Measurements from ENCODE around the gene STPG2.

Gene STPG2

GRCh38 chr4:98094118-98094517 is 49.2 kb downstream of the STPG2 start:
- H3K4me3 ChIP-seq (ENCODE audit: low read depth, low read length) = no peak overlapping the region

GRCh38 chr4:98093662-98094061 is 49.6 kb downstream of the STPG2 start:
- Histone ChIP-seq H3K4me1 (ENCODE audit: control insufficient read depth, insufficient read depth, low read length) (no peaks in the 10 kb centered on the region), H3K36me3 (ENCODE audit: control insufficient read depth, insufficient read depth, low read length) (no peaks in the 10 kb centered on the region), H3K4me3 (ENCODE audit: low read depth, low read length) (no peak overlapping the region), H3K27me3 (ENCODE audit: control insufficient read depth, insufficient read depth, low read length) (no peaks in the 10 kb centered on the region), H3K27ac (ENCODE audit: low read depth, low read length) (no peak overlapping the region), H3K9ac (ENCODE audit: low read length) (no peak overlapping the region), H3K9me3 (ENCODE audit: control insufficient read depth, insufficient read depth, low read depth, low read length) (no peaks in the 10 kb centered on the region; the same call in none of the 2 replicates)

More at GRCh38 chr4:98094118-98094517, 49.2 kb downstream of the STPG2 start:
- H3K27me3 ChIP-seq (ENCODE audit: control insufficient read depth, insufficient read depth, low read length) = no peaks in the 10 kb centered on the region
- no peaks in the 10 kb centered on the region for H3K4me1 ChIP-seq (ENCODE audit: control insufficient read depth, insufficient read depth, low read length)
- no peaks in the 10 kb centered on the region for H3K36me3 ChIP-seq (ENCODE audit: control insufficient read depth, insufficient read depth, low read length)
- H3K9me3 ChIP-seq (ENCODE audit: control insufficient read depth, insufficient read depth, low read depth, low read length) = no peaks in the 10 kb centered on the region; the same call in none of the 2 replicates
- no peak overlapping the region for H3K27ac ChIP-seq (ENCODE audit: low read depth, low read length)
- H3K9ac ChIP-seq (ENCODE audit: low read length) = no peak overlapping the region

- Histone ChIP-seq H3K27me3 (ENCODE audit: control insufficient read depth, insufficient read depth, low read length) (no peaks in the 10 kb centered on the region), H3K9me3 (ENCODE audit: control insufficient read depth, insufficient read depth, low read depth, low read length) (no peaks in the 10 kb centered on the region; the same call in none of the 2 replicates), H3K4me1 (ENCODE audit: control insufficient read depth, insufficient read depth, low read length) (no peaks in the 10 kb centered on the region), H3K27ac (ENCODE audit: low read depth, low read length) (no peak overlapping the region), H3K36me3 (ENCODE audit: control insufficient read depth, insufficient read depth, low read length) (no peaks in the 10 kb centered on the region), H3K9ac (ENCODE audit: low read length) (no peak overlapping the region), H3K4me3 (ENCODE audit: low read depth, low read length) (no peak overlapping the region)
These were observed 50.3 kb downstream of the STPG2 start for GRCh38 chr4:98092833-98093439.

GRCh38 chr4:98081936-98082335 is 61.3 kb downstream of the STPG2 start:
- no peaks in the 10 kb centered on the region for H3K4me1 ChIP-seq (ENCODE audit: control insufficient read depth, insufficient read depth, low read length)
- H3K4me3 ChIP-seq (ENCODE audit: low read depth, low read length) = no peak overlapping the region
- no peak overlapping the region for H3K9ac ChIP-seq (ENCODE audit: low read length)
- no peak overlapping the region for H3K27ac ChIP-seq (ENCODE audit: low read depth, low read length)
- H3K27me3 ChIP-seq (ENCODE audit: control insufficient read depth, insufficient read depth, low read length) = no peaks in the 10 kb centered on the region
- H3K9me3 ChIP-seq (ENCODE audit: control insufficient read depth, insufficient read depth, low read depth, low read length) = no peaks in the 10 kb centered on the region
- H3K36me3 ChIP-seq (ENCODE audit: control insufficient read depth, insufficient read depth, low read length) = no peaks in the 10 kb centered on the region

- Histone ChIP-seq H3K27me3 (ENCODE audit: control insufficient read depth, insufficient read depth, low read length) (no peaks in the 10 kb centered on the region), H3K4me3 (ENCODE audit: low read depth, low read length) (no peak overlapping the region), H3K36me3 (ENCODE audit: control insufficient read depth, insufficient read depth, low read length) (no peaks in the 10 kb centered on the region), H3K4me1 (ENCODE audit: control insufficient read depth, insufficient read depth, low read length) (no peaks in the 10 kb centered on the region), H3K9ac (ENCODE audit: low read length) (no peak overlapping the region), H3K9me3 (ENCODE audit: control insufficient read depth, insufficient read depth, low read depth, low read length) (no peaks in the 10 kb centered on the region), H3K27ac (ENCODE audit: low read depth, low read length) (no peak overlapping the region)
These were observed 74.8 kb downstream of the STPG2 start for GRCh38 chr4:98068495-98068894.

GRCh38 chr4:98055800-98056501 is 87.3 kb downstream of the STPG2 start:
- H3K9ac ChIP-seq (ENCODE audit: low read length) = no peak overlapping the region

GRCh38 chr4:98046665-98047064 is 96.6 kb downstream of the STPG2 start:
- no peak overlapping the region for H3K27ac ChIP-seq (ENCODE audit: low read depth, low read length)
- no peaks in the 10 kb centered on the region for H3K36me3 ChIP-seq (ENCODE audit: control insufficient read depth, insufficient read depth, low read length)
- H3K9me3 ChIP-seq (ENCODE audit: control insufficient read depth, insufficient read depth, low read depth, low read length) = no peaks in the 10 kb centered on the region
- no peaks in the 10 kb centered on the region for H3K27me3 ChIP-seq (ENCODE audit: control insufficient read depth, insufficient read depth, low read length)
- H3K9ac ChIP-seq (ENCODE audit: low read length) = no peak overlapping the region
- H3K4me3 ChIP-seq (ENCODE audit: low read depth, low read length) = no peak overlapping the region
- peaks cover 5% of the 10 kb centered on the region for H3K4me1 ChIP-seq (ENCODE audit: control insufficient read depth, insufficient read depth, low read length)

More at GRCh38 chr4:98055800-98056501, 87.3 kb downstream of the STPG2 start:
- no peaks in the 10 kb centered on the region for H3K36me3 ChIP-seq (ENCODE audit: control insufficient read depth, insufficient read depth, low read length)
- H3K27me3 ChIP-seq (ENCODE audit: control insufficient read depth, insufficient read depth, low read length) = no peaks in the 10 kb centered on the region
- H3K4me1 ChIP-seq (ENCODE audit: control insufficient read depth, insufficient read depth, low read length) = no peaks in the 10 kb centered on the region
- no peaks in the 10 kb centered on the region for H3K9me3 ChIP-seq (ENCODE audit: control insufficient read depth, insufficient read depth, low read depth, low read length)
- no peak overlapping the region for H3K27ac ChIP-seq (ENCODE audit: low read depth, low read length)
- H3K4me3 ChIP-seq (ENCODE audit: low read depth, low read length) = no peak overlapping the region

- Histone ChIP-seq H3K36me3 (ENCODE audit: control insufficient read depth, insufficient read depth, low read length) (no peaks in the 10 kb centered on the region), H3K27ac (ENCODE audit: low read depth, low read length) (no peak overlapping the region), H3K27me3 (ENCODE audit: control insufficient read depth, insufficient read depth, low read length) (no peaks in the 10 kb centered on the region), H3K4me3 (ENCODE audit: low read depth, low read length) (no peak overlapping the region), H3K9me3 (ENCODE audit: control insufficient read depth, insufficient read depth, low read depth, low read length) (0 out of 2 replicates have a peak, but pooled peaks cover 3% of the 10 kb centered on the region), H3K9ac (ENCODE audit: low read length) (no peak overlapping the region), H3K4me1 (ENCODE audit: control insufficient read depth, insufficient read depth, low read length) (no peaks in the 10 kb centered on the region)
These were observed 113.2 kb downstream of the STPG2 start for GRCh38 chr4:98030059-98030458.

- Histone ChIP-seq H3K4me1 (ENCODE audit: control insufficient read depth, insufficient read depth, low read length) (no peaks in the 10 kb centered on the region), H3K9ac (ENCODE audit: low read length) (no peak overlapping the region), H3K9me3 (ENCODE audit: control insufficient read depth, insufficient read depth, low read depth, low read length) (peaks cover 17% of the 10 kb centered on the region), H3K36me3 (ENCODE audit: control insufficient read depth, insufficient read depth, low read length) (no peaks in the 10 kb centered on the region), H3K27ac (ENCODE audit: low read depth, low read length) (no peak overlapping the region), H3K4me3 (ENCODE audit: low read depth, low read length) (no peak overlapping the region), H3K27me3 (ENCODE audit: control insufficient read depth, insufficient read depth, low read length) (no peaks in the 10 kb centered on the region)
These were observed 115.4 kb downstream of the STPG2 start for GRCh38 chr4:98027827-98028226.

GRCh38 chr4:98026362-98026761 is 116.9 kb downstream of the STPG2 start:
- Histone ChIP-seq H3K36me3 (ENCODE audit: control insufficient read depth, insufficient read depth, low read length) (no peaks in the 10 kb centered on the region), H3K4me1 (ENCODE audit: control insufficient read depth, insufficient read depth, low read length) (no peaks in the 10 kb centered on the region), H3K9ac (ENCODE audit: low read length) (no peak overlapping the region), H3K27me3 (ENCODE audit: control insufficient read depth, insufficient read depth, low read length) (no peaks in the 10 kb centered on the region), H3K9me3 (ENCODE audit: control insufficient read depth, insufficient read depth, low read depth, low read length) (peaks cover 17% of the 10 kb centered on the region), H3K27ac (ENCODE audit: low read depth, low read length) (no peak overlapping the region), H3K4me3 (ENCODE audit: low read depth, low read length) (no peak overlapping the region)

- Histone ChIP-seq H3K27me3 (ENCODE audit: control insufficient read depth, insufficient read depth, low read length) (no peaks in the 10 kb centered on the region), H3K9me3 (ENCODE audit: control insufficient read depth, insufficient read depth, low read depth, low read length) (no peaks in the 10 kb centered on the region), H3K27ac (ENCODE audit: low read depth, low read length) (no peak overlapping the region), H3K4me1 (ENCODE audit: control insufficient read depth, insufficient read depth, low read length) (no peaks in the 10 kb centered on the region), H3K4me3 (ENCODE audit: low read depth, low read length) (no peak overlapping the region), H3K9ac (ENCODE audit: low read length) (no peak overlapping the region), H3K36me3 (ENCODE audit: control insufficient read depth, insufficient read depth, low read length) (no peaks in the 10 kb centered on the region)
These were observed 136.4 kb downstream of the STPG2 start for GRCh38 chr4:98006814-98007412.
